Hypothalamus (tissue), 51 donors: Measurements from ENCODE around the gene ZFAND6.
A peak's percentile ranks its signal among the peaks of the same experiment; 100 is the strongest.
"Not testable (repeated sequence)": the region's sequence is repeated elsewhere in the genome, so short reads cannot be mapped to it uniquely, and the experiment has no call there.

Source experiments
- DNase-seq, 51 donors: peaks; one replicate each; lab custom pipeline; 2025; lab: John Stamatoyannopoulos, UW

The ZFAND6 gene

GRCh38 chr15:80058851-80059785, at the start of gene ZFAND6:
Gene ZFAND6 (plus strand): TSS chr15:80059676. CDS start chr15:80120345, 60,669 bp downstream.
- DNase-seq, result peak; percentile 64 to 97 (median 91)

- no peak for DNase-seq
Observed at GRCh38 chr15:80010131-80010673, 49.3 kb upstream of the ZFAND6 start.

- not testable (repeated sequence) for DNase-seq
Observed at GRCh38 chr15:80011041-80011523, 48.4 kb upstream of the ZFAND6 start.

GRCh38 chr15:80011596-80011995, 47.9 kb upstream of the ZFAND6 start:
- DNase-seq, result no peak

- no peak for DNase-seq
Observed at GRCh38 chr15:80012060-80012726, 47.3 kb upstream of the ZFAND6 start.

- DNase-seq, result not testable (repeated sequence)
Observed at GRCh38 chr15:80014186-80014585, 45.3 kb upstream of the ZFAND6 start.

- DNase-seq, result no peak
Observed at GRCh38 chr15:80015156-80015555, 44.3 kb upstream of the ZFAND6 start.

GRCh38 chr15:80016506-80016905, 43.0 kb upstream of the ZFAND6 start:
- DNase-seq, result not testable (repeated sequence)

GRCh38 chr15:80017139-80017538, 42.3 kb upstream of the ZFAND6 start:
- DNase-seq, result not testable (repeated sequence)

- no peak for DNase-seq
Observed at GRCh38 chr15:80019168-80019745, 40.2 kb upstream of the ZFAND6 start.

- DNase-seq, result not testable (repeated sequence)
Observed at GRCh38 chr15:80020149-80020548, 39.3 kb upstream of the ZFAND6 start.

- no peak for DNase-seq
Observed at GRCh38 chr15:80020731-80021130, 38.7 kb upstream of the ZFAND6 start.

- DNase-seq, result no peak
Observed at GRCh38 chr15:80026310-80026709, 33.2 kb upstream of the ZFAND6 start.

GRCh38 chr15:80026754-80027153, 32.7 kb upstream of the ZFAND6 start:
- no peak for DNase-seq

GRCh38 chr15:80028937-80029336, 30.5 kb upstream of the ZFAND6 start:
- DNase-seq, result no peak

GRCh38 chr15:80031841-80032240, 27.6 kb upstream of the ZFAND6 start:
- no peak for DNase-seq

- DNase-seq, result no peak
Observed at GRCh38 chr15:80034629-80035028, 24.8 kb upstream of the ZFAND6 start.

- no peak for DNase-seq
Observed at GRCh38 chr15:80036071-80036470, 23.4 kb upstream of the ZFAND6 start.

- DNase-seq, result no peak
Observed at GRCh38 chr15:80041494-80042253, 17.8 kb upstream of the ZFAND6 start.

GRCh38 chr15:80042568-80042967, 16.9 kb upstream of the ZFAND6 start:
- no peak for DNase-seq
